Left ventricle myocardium inferior (tissue), 1 donor: ENCODE results near the gene POLR1A. TPM values are rescaled to one million over a fixed set of nuclear protein-coding genes. Genes with fewer than 3 reads are reported as not detected.

Experiments
- DNase-seq: peaks from one replicate; pipeline ENCODE4 v3.0.0-alpha.2; 2020
- H3K27ac ChIP-seq: fragments of 200-600 bp; replicated peaks from 2 replicates; pipeline ENCODE4 v1.8.0; 2021
- H3K27me3 ChIP-seq: fragments of 200-600 bp; 2 replicates; pipeline ENCODE4 v1.8.0; 2021; ENCODE audit warnings: low read depth
- H3K36me3 ChIP-seq: fragments of 200-600 bp; 2 replicates; pipeline ENCODE4 v1.8.0; 2021
- H3K4me1 ChIP-seq: fragments of 200-600 bp; 2 replicates; pipeline ENCODE4 v1.8.0; 2021
- H3K4me3 ChIP-seq: fragments of 200-600 bp; 2 replicates; pipeline ENCODE4 v1.8.0; 2021; ENCODE audit warnings: mild to moderate bottlenecking, moderate library complexity
- H3K9me3 ChIP-seq: fragments of 200-600 bp; replicated peaks from 2 replicates; pipeline ENCODE4 v1.8.0; 2021
- CTCF ChIP-seq: fragments of 200-600 bp; IDR thresholded peaks from 2 replicates; pipeline ENCODE4 v1.8.0; 2021; ENCODE audit warnings: antibody characterized with exemption, mild to moderate bottlenecking, borderline replicate concordance
- intact Hi-C: fragments of 100-400 bp; cut with micrococcal nuclease; formaldehyde crosslinking; loops from one replicate; pipeline ENCODE4 v1.11.0; 2022
- total RNA-seq: library from RNA; stranded (reverse); fragmentation: NEBNext Ultra II Directional; extraction: Animal tissue kit (Norgen Biotek cat#: 25700); gene quantifications from one replicate; pipeline ENCODE4 v1.2.1, GENCODE V29; 2021
- donor health status: DM: no; HTN: yes; CAD: no; lungs with severe emphysema.

Gene POLR1A
- total RNA-seq, 1 donor from 2014 or later, result 16.3 TPM

GRCh38 chr2:85975581-85975980 is 130.1 kb downstream of the POLR1A start:
- Histone ChIP-seq H3K27ac (peak overlapping the region; percentile 2), H3K36me3 (no peaks in the 10 kb centered on the region), H3K4me3 (no peak overlapping the region), H3K9me3 (no peaks in the 10 kb centered on the region), H3K4me1 (peaks cover 33% of the 10 kb centered on the region), H3K27me3 (peaks cover 39% of the 10 kb centered on the region)
- intact Hi-C loops, result no loop called here
- no peak for DNase-seq
- no peak for TF ChIP-seq CTCF

GRCh38 chr2:85974390-85974789 is 131.3 kb downstream of the POLR1A start:
- Histone ChIP-seq H3K36me3 (no peaks in the 10 kb centered on the region), H3K9me3 (no peaks in the 10 kb centered on the region), H3K4me1 (peaks cover 31% of the 10 kb centered on the region), H3K4me3 (no peak overlapping the region), H3K27me3 (peaks cover 41% of the 10 kb centered on the region), H3K27ac (no peak overlapping the region)
- DNase-seq, result no peak
- intact Hi-C loops, result no loop called here
- TF ChIP-seq CTCF, result no peak

- intact Hi-C loops, result no loop called here
- no peaks in the 10 kb centered on the region for H3K9me3 ChIP-seq
- no peak for TF ChIP-seq CTCF
- peaks cover 15% of the 10 kb centered on the region for H3K4me1 ChIP-seq
- no peak overlapping the region for H3K27ac ChIP-seq
- H3K4me3 ChIP-seq, result no peak overlapping the region
- no peak for DNase-seq
- H3K27me3 ChIP-seq, result peaks cover 41% of the 10 kb centered on the region
- H3K36me3 ChIP-seq, result no peaks in the 10 kb centered on the region
Observed at GRCh38 chr2:85972355-85972754, 133.3 kb downstream of the POLR1A start.

- no peak for DNase-seq
- no peaks in the 10 kb centered on the region for H3K36me3 ChIP-seq
- H3K9me3 ChIP-seq, result no peaks in the 10 kb centered on the region
- H3K27me3 ChIP-seq, result peaks cover 37% of the 10 kb centered on the region
- no peak overlapping the region for H3K4me3 ChIP-seq
- intact Hi-C loops, result no loop called here
- H3K4me1 ChIP-seq, result peaks cover 12% of the 10 kb centered on the region
- TF ChIP-seq CTCF, result no peak
- H3K27ac ChIP-seq, result no peak overlapping the region
Observed at GRCh38 chr2:85971366-85971765, 134.3 kb downstream of the POLR1A start.

Other genes starting within 250 kb of the POLR1A start
- gene ST3GAL5, start 216.9 kb downstream of the POLR1A start, total RNA-seq, result 4.2 TPM
- gene PTCD3, start 349 bp upstream of the POLR1A start, total RNA-seq, result 158 TPM
- 288 TPM for gene IMMT, start 89.6 kb upstream of the POLR1A start, total RNA-seq
- 111 TPM for gene MRPL35, start 93.6 kb upstream of the POLR1A start, total RNA-seq
- 30.2 TPM for gene REEP1, start 231.7 kb upstream of the POLR1A start, total RNA-seq